Osteoblast (primary cell): ENCODE results near the gene MXD3. TPM values are rescaled to one million over a fixed set of nuclear protein-coding genes. Genes with fewer than 3 reads are reported as not detected.

Source experiments
- DNase-seq: peaks from one replicate; pipeline ENCODE4 v3.0.0; 2011; ENCODE audit warnings: low spot score, mixed read lengths; ENCODE audit not compliant: insufficient read length; ENCODE audit errors: missing footprints
- H2AFZ ChIP-seq: 2 replicates; pipeline ENCODE4 v1.6.0; 2011; ENCODE audit warnings: mild to moderate bottlenecking, low read length
- H3K27ac ChIP-seq: 2 replicates; pipeline ENCODE4 v1.5.1; 2011; ENCODE audit warnings: mild to moderate bottlenecking, low read depth, low read length, moderate library complexity
- H3K27me3 ChIP-seq: 2 replicates; pipeline ENCODE4 v1.6.0; 2012; ENCODE audit warnings: mild to moderate bottlenecking, control low read depth, inconsistent platforms, low read length, moderate library complexity; ENCODE audit not compliant: insufficient read depth
- H3K36me3 ChIP-seq: 2 replicates; pipeline ENCODE4 v1.5.1; 2011; ENCODE audit warnings: mild to moderate bottlenecking, low read length, control low read depth, moderate library complexity; ENCODE audit not compliant: insufficient read depth
- H3K4me1 ChIP-seq: 2 replicates; pipeline ENCODE4 v1.5.1; 2011; ENCODE audit warnings: mild to moderate bottlenecking, low read length, control low read depth, moderate library complexity; ENCODE audit not compliant: insufficient read depth
- H3K4me2 ChIP-seq: 2 replicates; pipeline ENCODE4 v1.6.0; 2011; ENCODE audit warnings: mild to moderate bottlenecking, low read length; ENCODE audit not compliant: insufficient read depth
- H3K4me3 ChIP-seq: fragments of 200-600 bp; sonication (generic); 3 replicates; pipeline ENCODE4 v1.5.1; 2012; ENCODE audit warnings: mild to moderate bottlenecking, low read length, inconsistent platforms; ENCODE audit not compliant: insufficient read depth
- H3K79me2 ChIP-seq: 2 replicates; pipeline ENCODE4 v1.6.0; 2012; ENCODE audit warnings: mild to moderate bottlenecking, low read length, control low read depth, inconsistent platforms; ENCODE audit not compliant: insufficient read depth
- H3K9me3 ChIP-seq: 2 replicates; pipeline ENCODE4 v1.5.1; 2011; ENCODE audit warnings: low read depth, low read length, control low read depth
- H4K20me1 ChIP-seq: 2 replicates; pipeline ENCODE4 v1.6.0; 2012; ENCODE audit warnings: mild to moderate bottlenecking, low read length, control low read depth; ENCODE audit not compliant: insufficient read depth
- CTCF ChIP-seq: IDR thresholded peaks from 2 replicates; pipeline ENCODE4 v1.5.1; 2011; ENCODE audit warnings: mild to moderate bottlenecking, low read depth, low read length, moderate library complexity; ENCODE audit errors: extremely low read depth
- total RNA-seq: library from RNA; depleted of rRNA; stranded (reverse); fragments of >200 nt; gene quantifications from 2 replicates; pipeline ENCODE4 v1.2.3, GENCODE V29; 2012

MXD3 gene
- total RNA-seq, 1 donor = 3.3 TPM

- Histone ChIP-seq H3K79me2 (peaks cover 59% of the 10 kb centered on the region), H3K9me3 (no peaks in the 10 kb centered on the region), H3K36me3 (peaks cover 59% of the 10 kb centered on the region), H4K20me1 (peaks cover 25% of the 10 kb centered on the region), H3K4me1 (peaks cover 21% of the 10 kb centered on the region), H3K4me3 (peak overlapping the region; percentile 91), H3K27ac (peak overlapping the region; percentile 58), H3K27me3 (no peaks in the 10 kb centered on the region), H2AFZ (no peak overlapping the region), H3K4me2 (peak overlapping the region; percentile 93)
- peak; percentile 94 for DNase-seq
- peak; percentile 19 for TF ChIP-seq CTCF
These were observed 9.2 kb downstream of the MXD3 start for GRCh38 chr5:177302354-177303110.

GRCh38 chr5:177301503-177302165 lies 10.1 kb downstream of the MXD3 start:
- Histone ChIP-seq H3K4me2 (peak overlapping the region; percentile 93), H3K36me3 (peaks cover 52% of the 10 kb centered on the region), H2AFZ (no peak overlapping the region), H3K4me3 (no peak overlapping the region), H3K9me3 (no peaks in the 10 kb centered on the region), H3K4me1 (peaks cover 21% of the 10 kb centered on the region), H3K27me3 (no peaks in the 10 kb centered on the region), H3K79me2 (peaks cover 55% of the 10 kb centered on the region), H4K20me1 (peaks cover 25% of the 10 kb centered on the region), H3K27ac (no peak overlapping the region)
- no peak for TF ChIP-seq CTCF
- peak; percentile 82 for DNase-seq

- no peak for DNase-seq
- H3K4me3 ChIP-seq = no peak overlapping the region
- H3K27me3 ChIP-seq = no peaks in the 10 kb centered on the region
- H3K79me2 ChIP-seq = peaks cover 51% of the 10 kb centered on the region
- no peak for TF ChIP-seq CTCF
- no peak overlapping the region for H3K4me2 ChIP-seq
- H4K20me1 ChIP-seq = peaks cover 23% of the 10 kb centered on the region
- no peak overlapping the region for H3K27ac ChIP-seq
- H3K9me3 ChIP-seq = no peaks in the 10 kb centered on the region
- peaks cover 52% of the 10 kb centered on the region for H3K36me3 ChIP-seq
- peaks cover 21% of the 10 kb centered on the region for H3K4me1 ChIP-seq
- H2AFZ ChIP-seq = no peak overlapping the region
These were observed 10.7 kb downstream of the MXD3 start for GRCh38 chr5:177300951-177301350.

- DNase-seq = peak; percentile 91
- Histone ChIP-seq H3K79me2 (peaks cover 46% of the 10 kb centered on the region), H3K4me3 (no peak overlapping the region), H3K27ac (peak overlapping the region; percentile 21), H4K20me1 (peaks cover 20% of the 10 kb centered on the region), H3K36me3 (peaks cover 52% of the 10 kb centered on the region), H3K4me2 (no peak overlapping the region), H3K4me1 (peaks cover 21% of the 10 kb centered on the region), H3K27me3 (no peaks in the 10 kb centered on the region), H3K9me3 (no peaks in the 10 kb centered on the region), H2AFZ (no peak overlapping the region)
- TF ChIP-seq CTCF = no peak
These were observed 11.3 kb downstream of the MXD3 start for GRCh38 chr5:177300236-177300880.
